Measurements from ENCODE around the gene TRPV4.

DNA sequence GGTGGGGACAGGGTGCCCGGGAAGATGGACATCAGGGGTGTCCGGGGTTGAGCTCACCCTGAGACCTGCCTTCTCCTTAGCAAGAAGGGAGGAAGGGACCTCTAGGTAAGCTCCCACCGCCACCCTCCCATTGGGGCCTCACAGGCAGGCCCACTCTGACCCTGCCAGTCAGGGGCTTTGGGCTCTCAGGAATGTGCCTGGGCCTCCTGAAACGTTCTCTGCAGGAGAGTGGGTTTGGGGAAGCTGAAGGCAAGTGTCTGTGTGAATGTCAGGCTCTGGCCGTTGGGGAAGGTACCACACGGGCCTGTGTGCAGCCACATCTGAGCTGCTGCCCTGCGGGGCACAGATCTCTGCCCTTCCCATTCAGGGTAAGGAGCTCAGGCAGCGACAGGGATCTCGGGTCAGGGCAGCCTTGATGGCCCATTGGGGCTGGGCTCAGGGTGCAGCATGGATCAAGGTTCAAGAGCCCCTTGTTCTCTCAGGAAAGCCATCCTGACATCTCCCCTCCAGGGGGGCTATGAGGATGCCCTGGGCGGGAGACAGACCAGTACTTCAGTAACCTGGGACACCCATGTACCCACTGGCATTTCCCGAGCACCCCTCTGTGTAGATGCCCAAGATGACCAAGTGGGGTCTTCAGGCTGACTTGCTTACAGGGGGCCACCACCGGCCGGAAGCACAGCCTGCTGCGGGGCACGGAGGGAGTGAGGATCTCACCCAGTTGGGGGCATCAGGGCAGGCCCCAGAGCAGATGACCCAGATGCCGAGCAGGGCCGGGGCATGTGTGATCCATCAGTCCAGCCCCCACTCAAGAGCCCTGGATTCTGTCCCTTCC is 89.9 kb downstream of the TRPV4 start:
- TF ChIP-seq CTCF (IDR thresholded peaks at IDR 0.05; ENCODE audit: extremely low read depth in 1 of 2, insufficient read depth in 1 of 2, low read depth in 1 of 2, low read length in 2 of 2), result no peak
- TF ChIP-seq, protein P1, sequence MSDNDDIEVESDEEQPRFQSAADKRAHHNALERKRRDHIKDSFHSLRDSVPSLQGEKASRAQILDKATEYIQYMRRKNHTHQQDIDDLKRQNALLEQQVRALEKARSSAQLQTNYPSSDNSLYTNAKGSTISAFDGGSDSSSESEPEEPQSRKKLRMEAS (IDR thresholded peaks at IDR 0.05; ENCODE audit: insufficient read depth, insufficient read length), result no peak
- TF ChIP-seq POLR2A (IDR thresholded peaks at IDR 0.05; ENCODE audit: low read depth, low read length), result no peak
- no peak for TF ChIP-seq EZH2 (IDR thresholded peaks at IDR 0.05; ENCODE audit: borderline replicate concordance, low read depth, low read length, severe bottlenecking)
- TF ChIP-seq JUN (IDR thresholded peaks at IDR 0.05; ENCODE audit: borderline replicate concordance, insufficient read depth, insufficient read length, low read depth), result no peak
- TF ChIP-seq POLR2AphosphoS5 (IDR thresholded peaks at IDR 0.05; ENCODE audit: insufficient read depth, low read depth, low read length), result no peak
- TF ChIP-seq MYC (IDR thresholded peaks at IDR 0.05; ENCODE audit: low read depth, low read length), result no peak
- no peak for TF ChIP-seq GATA2 (IDR thresholded peaks at IDR 0.05; ENCODE audit: insufficient read depth, insufficient read length, low read depth, low read length)
- no peak for TF ChIP-seq FOS (IDR thresholded peaks at IDR 0.05; ENCODE audit: borderline replicate concordance, insufficient read depth, low read length)

Measured in endothelial cell of umbilical vein (primary cell).